Measurements from ENCODE around the gene EPHB6. TPM values are rescaled to one million over a fixed set of nuclear protein-coding genes. Genes with fewer than 3 reads are reported as not detected.

Gene EPHB6
- total RNA-seq, 1 experiment from 2014 or later, result 4.0 TPM

- in situ Hi-C loops (cut with HindIII; ENCODE audit: low pct_unique_long_range_greater_than_20kb, low sequenced_read_pairs), result no loop called here
- no peak for DNase-seq (ENCODE audit: low read depth)
These were observed 6.1 kb downstream of the EPHB6 start for GRCh38 chr7:142860968-142861367.

- DNase-seq (ENCODE audit: low read depth), result no peak
- in situ Hi-C loops (cut with HindIII; ENCODE audit: low pct_unique_long_range_greater_than_20kb, low sequenced_read_pairs), result no loop called here
These were observed 7.5 kb downstream of the EPHB6 start for GRCh38 chr7:142862351-142862750.

DNA sequence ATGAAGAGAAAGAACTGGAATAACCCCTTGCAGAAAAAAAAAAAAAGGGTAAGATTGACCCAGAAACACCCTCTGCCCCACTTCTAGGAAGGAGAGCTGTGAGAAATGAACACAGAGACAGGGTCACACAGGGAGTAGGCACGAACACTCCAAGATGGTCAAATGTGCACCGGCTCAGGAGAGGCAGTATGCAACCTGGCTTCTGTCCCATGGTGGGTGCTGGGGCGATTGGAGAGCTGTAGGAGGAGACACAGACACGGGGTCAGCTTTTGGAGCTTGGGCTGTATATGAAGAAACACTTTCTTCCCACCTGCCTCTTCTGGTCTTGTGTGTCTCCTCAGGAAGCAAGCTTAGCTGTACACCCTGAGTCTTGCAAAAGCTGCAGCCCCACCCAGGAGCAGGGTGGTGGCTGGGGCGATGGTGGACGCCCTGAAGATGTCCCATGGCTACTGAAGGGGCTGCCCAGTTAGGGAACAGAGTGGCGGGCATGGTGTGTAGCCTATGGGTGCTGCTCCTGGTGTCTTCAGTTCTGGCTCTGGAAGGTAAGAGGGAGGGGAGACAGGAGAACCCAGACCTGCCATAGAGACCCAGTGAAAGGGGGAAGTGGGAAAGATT is 8.0 kb downstream of the EPHB6 start:
- in situ Hi-C loops (cut with HindIII; ENCODE audit: low pct_unique_long_range_greater_than_20kb, low sequenced_read_pairs), result no loop called here
- no peak for DNase-seq (ENCODE audit: low read depth)

DNA sequence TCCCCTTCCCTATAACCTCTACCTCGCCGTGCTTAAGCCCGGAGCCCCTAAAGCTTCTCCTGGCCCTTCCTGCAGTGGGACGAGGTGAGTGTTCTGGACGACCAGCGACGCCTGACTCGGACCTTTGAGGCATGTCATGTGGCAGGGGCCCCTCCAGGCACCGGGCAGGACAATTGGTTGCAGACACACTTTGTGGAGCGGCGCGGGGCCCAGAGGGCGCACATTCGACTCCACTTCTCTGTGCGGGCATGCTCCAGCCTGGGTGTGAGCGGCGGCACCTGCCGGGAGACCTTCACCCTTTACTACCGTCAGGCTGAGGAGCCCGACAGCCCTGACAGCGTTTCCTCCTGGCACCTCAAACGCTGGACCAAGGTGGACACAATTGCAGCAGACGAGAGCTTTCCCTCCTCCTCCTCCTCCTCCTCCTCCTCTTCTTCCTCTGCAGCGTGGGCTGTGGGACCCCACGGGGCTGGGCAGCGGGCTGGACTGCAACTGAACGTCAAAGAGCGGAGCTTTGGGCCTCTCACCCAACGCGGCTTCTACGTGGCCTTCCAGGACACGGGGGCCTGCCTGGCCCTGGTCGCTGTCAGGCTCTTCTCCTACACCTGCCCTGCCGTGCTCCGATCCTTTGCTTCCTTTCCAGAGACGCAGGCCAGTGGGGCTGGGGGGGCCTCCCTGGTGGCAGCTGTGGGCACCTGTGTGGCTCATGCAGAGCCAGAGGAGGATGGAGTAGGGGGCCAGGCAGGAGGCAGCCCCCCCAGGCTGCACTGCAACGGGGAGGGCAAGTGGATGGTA is 9.2 kb downstream of the EPHB6 start:
- DNase-seq (ENCODE audit: low read depth), result no peak
- in situ Hi-C loops (cut with HindIII; ENCODE audit: low pct_unique_long_range_greater_than_20kb, low sequenced_read_pairs), result no loop called here

GRCh38 chr7:142864980-142865747 is 10.3 kb downstream of the EPHB6 start:
- in situ Hi-C loops (cut with HindIII; ENCODE audit: low pct_unique_long_range_greater_than_20kb, low sequenced_read_pairs), result no loop called here

DNA sequence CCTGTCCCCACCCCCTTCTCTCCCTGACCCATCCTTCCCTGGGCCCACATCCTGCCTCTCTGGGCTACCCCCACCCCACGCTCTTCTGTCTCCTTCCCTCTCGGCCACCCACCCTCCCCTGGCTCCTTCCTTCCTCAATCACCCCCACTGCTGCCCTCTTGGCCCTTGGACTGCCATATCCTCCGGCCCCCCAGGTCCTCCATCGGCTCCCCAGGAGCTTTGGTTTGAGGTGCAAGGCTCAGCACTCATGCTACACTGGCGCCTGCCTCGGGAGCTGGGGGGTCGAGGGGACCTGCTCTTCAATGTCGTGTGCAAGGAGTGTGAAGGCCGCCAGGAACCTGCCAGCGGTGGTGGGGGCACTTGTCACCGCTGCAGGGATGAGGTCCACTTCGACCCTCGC is 10.9 kb downstream of the EPHB6 start:
- DNase-seq (ENCODE audit: low read depth), result no peak
- in situ Hi-C loops (cut with HindIII; ENCODE audit: low pct_unique_long_range_greater_than_20kb, low sequenced_read_pairs), result no loop called here

More at GRCh38 chr7:142864980-142865747, 10.3 kb downstream of the EPHB6 start:
- DNase-seq (ENCODE audit: low read depth), result no peak

DNA sequence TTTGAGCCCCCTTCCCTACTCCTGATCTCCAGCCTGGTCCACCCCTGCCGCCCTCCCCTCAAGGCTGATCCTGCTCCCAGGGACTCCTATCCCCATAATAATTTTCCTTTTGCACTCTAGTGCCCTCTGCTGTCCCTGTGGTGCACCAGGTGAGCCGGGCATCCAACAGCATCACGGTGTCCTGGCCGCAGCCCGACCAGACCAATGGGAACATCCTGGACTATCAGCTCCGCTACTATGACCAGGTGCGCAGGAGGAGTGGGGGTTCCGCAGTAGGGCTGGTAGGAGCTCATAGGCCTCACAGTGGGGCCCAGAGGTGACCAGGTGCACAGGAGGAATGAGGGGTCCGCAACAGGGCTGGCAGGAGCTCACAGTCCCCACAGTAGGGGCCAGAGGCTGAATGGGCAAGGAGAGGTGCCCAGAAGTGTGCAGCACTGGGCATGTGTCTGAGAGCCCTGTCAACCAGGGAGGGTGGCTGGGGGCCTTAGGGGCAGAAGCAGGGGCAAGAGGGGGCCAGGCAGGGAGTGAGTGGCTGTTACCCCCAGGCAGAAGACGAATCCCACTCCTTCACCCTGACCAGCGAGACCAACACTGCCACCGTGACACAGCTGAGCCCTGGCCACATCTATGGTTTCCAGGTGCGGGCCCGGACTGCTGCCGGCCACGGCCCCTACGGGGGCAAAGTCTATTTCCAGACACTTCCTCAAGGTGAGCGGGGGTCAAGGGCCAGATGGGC is 11.7 kb downstream of the EPHB6 start:
- peak; percentile 32 for DNase-seq (ENCODE audit: low read depth)
- in situ Hi-C loops (cut with HindIII; ENCODE audit: low pct_unique_long_range_greater_than_20kb, low sequenced_read_pairs), result no loop called here

- in situ Hi-C loops (cut with HindIII; ENCODE audit: low pct_unique_long_range_greater_than_20kb, low sequenced_read_pairs), result no loop called here
These were observed 12.2 kb downstream of the EPHB6 start for GRCh38 chr7:142867097-142867378.

GRCh38 chr7:142867398-142868187 is 12.7 kb downstream of the EPHB6 start:
- no peak for DNase-seq (ENCODE audit: low read depth)
- in situ Hi-C loops (cut with HindIII; ENCODE audit: low pct_unique_long_range_greater_than_20kb, low sequenced_read_pairs), result no loop called here

More at GRCh38 chr7:142867097-142867378, 12.2 kb downstream of the EPHB6 start:
- no peak for DNase-seq (ENCODE audit: low read depth)

GRCh38 chr7:142868188-142868985 is 13.5 kb downstream of the EPHB6 start:
- no peak for DNase-seq (ENCODE audit: low read depth)
- in situ Hi-C loops (cut with HindIII; ENCODE audit: low pct_unique_long_range_greater_than_20kb, low sequenced_read_pairs), result no loop called here

DNA sequence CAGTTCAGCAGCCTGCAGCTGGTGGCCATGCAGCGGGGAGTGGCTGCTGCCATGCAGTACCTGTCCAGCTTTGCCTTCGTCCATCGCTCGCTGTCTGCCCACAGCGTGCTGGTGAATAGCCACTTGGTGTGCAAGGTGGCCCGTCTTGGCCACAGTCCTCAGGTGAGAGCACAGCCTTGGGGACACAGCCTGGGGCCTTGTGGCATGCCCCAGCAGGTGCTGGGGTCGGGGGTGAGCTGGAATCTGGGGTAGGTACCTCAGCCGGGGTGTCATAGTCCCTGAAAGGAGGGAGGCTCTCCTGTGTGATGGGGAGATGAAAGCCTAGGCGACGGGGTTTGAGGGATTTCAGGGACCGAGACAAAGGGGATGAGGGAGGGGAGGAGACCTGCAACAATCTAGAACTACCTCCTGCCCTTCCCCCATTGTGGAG is 14.1 kb downstream of the EPHB6 start:
- in situ Hi-C loops (cut with HindIII; ENCODE audit: low pct_unique_long_range_greater_than_20kb, low sequenced_read_pairs), result no loop called here
- DNase-seq (ENCODE audit: low read depth), result no peak

- in situ Hi-C loops (cut with HindIII; ENCODE audit: low pct_unique_long_range_greater_than_20kb, low sequenced_read_pairs), result no loop called here
These were observed 14.6 kb downstream of the EPHB6 start for GRCh38 chr7:142869434-142869833.

GRCh38 chr7:142870147-142870559 is 15.3 kb downstream of the EPHB6 start:
- DNase-seq (ENCODE audit: low read depth), result no peak
- in situ Hi-C loops (cut with HindIII; ENCODE audit: low pct_unique_long_range_greater_than_20kb, low sequenced_read_pairs), result no loop called here

More at GRCh38 chr7:142869434-142869833, 14.6 kb downstream of the EPHB6 start:
- DNase-seq (ENCODE audit: low read depth), result no peak

GRCh38 chr7:142870566-142871259 is 15.8 kb downstream of the EPHB6 start:
- in situ Hi-C loops (cut with HindIII; ENCODE audit: low pct_unique_long_range_greater_than_20kb, low sequenced_read_pairs), result no loop called here
- DNase-seq (ENCODE audit: low read depth), result no peak

DNA sequence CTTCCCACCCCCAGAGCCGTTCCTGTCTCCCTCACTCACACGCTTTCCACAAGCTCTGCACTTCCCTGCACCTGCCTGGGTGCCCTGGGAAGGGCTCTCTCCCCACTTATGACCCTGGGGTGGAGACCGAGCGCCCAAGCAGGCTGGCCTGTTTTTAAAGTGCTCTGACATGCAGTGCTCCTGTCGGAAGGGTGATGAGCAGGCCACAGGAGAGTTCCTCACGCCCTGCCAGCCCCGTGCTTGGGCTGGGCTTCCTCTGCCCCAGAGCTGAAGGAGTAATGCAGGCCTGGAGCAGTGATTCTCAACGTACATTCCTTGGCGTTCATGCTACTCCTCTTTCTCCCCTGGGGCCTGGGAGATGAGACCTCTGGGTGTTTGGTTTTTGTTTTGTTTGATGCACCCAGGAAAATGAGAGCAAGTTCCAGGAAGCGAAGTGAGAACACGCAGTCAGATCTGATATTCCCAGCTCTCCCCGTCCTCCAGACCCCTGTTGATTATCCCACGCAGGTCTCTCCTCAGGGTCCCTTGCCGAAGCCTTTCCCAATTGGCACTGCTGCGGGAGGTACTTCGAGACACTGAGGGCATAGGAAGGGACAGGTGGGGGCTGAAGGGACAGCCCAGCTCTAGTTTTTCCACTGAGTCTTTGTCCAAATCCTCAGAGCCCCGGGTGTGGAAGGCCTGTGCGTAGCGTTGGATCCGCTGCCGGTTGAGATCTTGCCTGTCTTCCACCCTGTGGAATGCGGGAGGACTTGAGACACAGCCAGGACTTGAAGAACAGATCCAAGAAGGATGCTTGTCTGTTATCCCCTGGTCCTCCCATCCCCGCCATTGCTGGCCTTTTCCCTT is 16.6 kb downstream of the EPHB6 start:
- no peak for DNase-seq (ENCODE audit: low read depth)
- in situ Hi-C loops (cut with HindIII; ENCODE audit: low pct_unique_long_range_greater_than_20kb, low sequenced_read_pairs), result no loop called here

All from Caki2 (cell line).